Loucy (cell line): ENCODE measurements around the gene RUSC2.

ENCODE experiments used
- EZH2phosphoT487 ChIP-seq: fragments of 200-600 bp; IDR thresholded peaks from 2 replicates; pipeline ENCODE4 v1.6.1; 2018; ENCODE audit warnings: antibody characterized with exemption, mild to moderate bottlenecking, moderate library complexity, borderline replicate concordance
- TF ChIP-seq, protein P1 (sequence below): fragments of 200-600 bp; sonication (generic); conservative IDR thresholded peaks from 2 replicates; pipeline ENCODE4 v1.5.1; 2014; ENCODE audit warnings: mild to moderate bottlenecking, antibody characterized with exemption, low read length

DNA sequence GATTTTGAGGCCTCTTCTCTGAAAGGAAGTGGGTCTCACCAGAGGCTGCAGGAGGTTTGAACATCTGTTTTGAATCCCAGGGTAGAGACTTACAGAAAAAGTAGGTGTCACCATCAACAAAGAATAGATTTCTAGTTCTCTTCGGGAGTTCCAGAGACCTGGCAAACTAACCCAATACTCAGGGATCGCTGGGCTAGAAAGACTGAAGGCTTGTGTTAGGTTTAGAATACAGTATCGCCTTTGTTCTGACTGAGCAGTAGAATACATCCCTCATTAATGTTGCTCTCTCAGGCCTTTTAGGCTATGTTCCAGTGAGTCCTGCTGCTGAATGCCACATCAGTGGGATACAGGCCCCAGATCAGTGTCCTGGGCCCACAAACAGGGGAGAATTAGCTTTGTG lies 27.2 kb downstream of the RUSC2 start:
- TF ChIP-seq, protein P1, sequence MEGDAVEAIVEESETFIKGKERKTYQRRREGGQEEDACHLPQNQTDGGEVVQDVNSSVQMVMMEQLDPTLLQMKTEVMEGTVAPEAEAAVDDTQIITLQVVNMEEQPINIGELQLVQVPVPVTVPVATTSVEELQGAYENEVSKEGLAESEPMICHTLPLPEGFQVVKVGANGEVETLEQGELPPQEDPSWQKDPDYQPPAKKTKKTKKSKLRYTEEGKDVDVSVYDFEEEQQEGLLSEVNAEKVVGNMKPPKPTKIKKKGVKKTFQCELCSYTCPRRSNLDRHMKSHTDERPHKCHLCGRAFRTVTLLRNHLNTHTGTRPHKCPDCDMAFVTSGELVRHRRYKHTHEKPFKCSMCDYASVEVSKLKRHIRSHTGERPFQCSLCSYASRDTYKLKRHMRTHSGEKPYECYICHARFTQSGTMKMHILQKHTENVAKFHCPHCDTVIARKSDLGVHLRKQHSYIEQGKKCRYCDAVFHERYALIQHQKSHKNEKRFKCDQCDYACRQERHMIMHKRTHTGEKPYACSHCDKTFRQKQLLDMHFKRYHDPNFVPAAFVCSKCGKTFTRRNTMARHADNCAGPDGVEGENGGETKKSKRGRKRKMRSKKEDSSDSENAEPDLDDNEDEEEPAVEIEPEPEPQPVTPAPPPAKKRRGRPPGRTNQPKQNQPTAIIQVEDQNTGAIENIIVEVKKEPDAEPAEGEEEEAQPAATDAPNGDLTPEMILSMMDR: no peak
- TF ChIP-seq EZH2phosphoT487: no peak
